Thyroid gland (tissue), 4 donors: ENCODE data around the gene C5orf47.

ENCODE experiments used
- CTCF ChIP-seq, 6 experiments: fragments of 200-600 bp in 3 of 6; fragments of 450-650 bp in 3 of 6; sonication (generic) in 3 of 6; IDR thresholded peaks; one replicate each; pipeline ENCODE4 v1.5.1; 2016 to 2019; ENCODE audit warnings: antibody characterized with exemption in 6 of 6, mild to moderate bottlenecking in 2 of 6, inconsistent platforms in 1 of 6, moderate library complexity in 1 of 6
- POLR2A ChIP-seq, 2 donors: fragments of 450-650 bp; IDR thresholded peaks; one replicate each; pipeline ENCODE4 v1.6.1; 2017; ENCODE audit warnings: antibody characterized with exemption in 2 of 2, mild to moderate bottlenecking in 2 of 2, moderate library complexity in 1 of 2

- no peak for TF ChIP-seq POLR2A (IDR thresholded peaks at IDR 0.05)
- no peak for TF ChIP-seq CTCF (IDR thresholded peaks at IDR 0.05)
Measured at GRCh38 chr5:173940269-173940668, 48.7 kb upstream of the C5orf47 start.
